ENCODE data around the gene RPF1. TPM values are rescaled to one million over a fixed set of nuclear protein-coding genes. Genes with fewer than 3 reads are reported as not detected.

Gene RPF1
- total RNA-seq, 1 experiment from 2014 or later, result 68.2 TPM

GRCh38 chr1:84510165-84510564 lies 31.1 kb downstream of the RPF1 start:
- no peak for DNase-seq (ENCODE audit: low read depth, low spot score)
- in situ Hi-C loops (cut with HindIII; ENCODE audit: low pct_unique_long_range_greater_than_20kb, low sequenced_read_pairs), result no loop called here

- DNase-seq (ENCODE audit: low read depth, low spot score), result no peak
- in situ Hi-C loops (cut with HindIII; ENCODE audit: low pct_unique_long_range_greater_than_20kb, low sequenced_read_pairs), result no loop called here
Measured at GRCh38 chr1:84510668-84511067, 31.6 kb downstream of the RPF1 start.

DNA sequence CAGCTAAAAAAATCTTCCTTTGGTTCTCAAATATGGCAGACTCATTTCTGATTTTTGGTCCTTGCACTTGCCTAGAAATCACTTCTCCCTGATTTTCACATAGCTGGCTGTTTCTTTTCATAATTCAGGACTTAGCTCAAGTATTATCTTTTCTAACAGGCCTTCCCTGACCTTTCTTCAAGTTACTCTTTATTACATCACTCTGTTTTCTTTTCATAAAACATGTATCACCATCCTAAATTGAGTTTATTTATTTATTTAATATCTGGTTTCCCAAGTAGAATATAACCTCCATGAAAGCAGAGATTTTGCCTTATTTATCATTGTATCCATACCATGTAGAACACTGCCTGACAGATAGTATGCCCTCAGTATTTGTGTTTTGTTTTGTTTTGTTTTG lies 45.5 kb downstream of the RPF1 start:
- in situ Hi-C loops (cut with HindIII; ENCODE audit: low pct_unique_long_range_greater_than_20kb, low sequenced_read_pairs), result no loop called here
- DNase-seq (ENCODE audit: low read depth, low spot score), result no peak

- in situ Hi-C loops (cut with HindIII; ENCODE audit: low pct_unique_long_range_greater_than_20kb, low sequenced_read_pairs), result no loop called here
Measured at GRCh38 chr1:84525779-84526178, 46.7 kb downstream of the RPF1 start.

GRCh38 chr1:84538599-84538998 lies 59.5 kb downstream of the RPF1 start:
- no peak for DNase-seq (ENCODE audit: low read depth, low spot score)
- in situ Hi-C loops (cut with HindIII; ENCODE audit: low pct_unique_long_range_greater_than_20kb, low sequenced_read_pairs), result no loop called here

More at GRCh38 chr1:84525779-84526178, 46.7 kb downstream of the RPF1 start:
- no peak for DNase-seq (ENCODE audit: low read depth, low spot score)

DNA sequence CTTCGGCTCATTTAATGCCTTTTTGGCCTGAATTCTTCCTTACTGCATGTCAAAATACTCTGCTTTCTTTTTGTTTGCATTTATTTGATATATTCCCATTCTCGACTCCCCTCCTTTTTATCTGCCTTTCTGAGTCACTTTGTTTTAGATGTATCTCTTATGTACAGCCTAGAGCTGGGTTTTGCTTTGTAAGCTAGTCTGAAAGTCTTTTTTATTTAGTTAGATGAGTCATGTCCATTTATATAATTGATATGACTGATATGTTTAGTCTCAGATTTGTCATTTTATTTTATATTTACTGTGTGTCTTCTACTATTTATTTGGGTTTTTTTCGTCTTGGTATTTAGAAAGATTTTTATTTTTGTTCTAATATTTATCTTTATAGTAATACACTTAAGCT lies 60.9 kb downstream of the RPF1 start:
- in situ Hi-C loops (cut with HindIII; ENCODE audit: low pct_unique_long_range_greater_than_20kb, low sequenced_read_pairs), result no loop called here
- DNase-seq (ENCODE audit: low read depth, low spot score), result no peak

DNA sequence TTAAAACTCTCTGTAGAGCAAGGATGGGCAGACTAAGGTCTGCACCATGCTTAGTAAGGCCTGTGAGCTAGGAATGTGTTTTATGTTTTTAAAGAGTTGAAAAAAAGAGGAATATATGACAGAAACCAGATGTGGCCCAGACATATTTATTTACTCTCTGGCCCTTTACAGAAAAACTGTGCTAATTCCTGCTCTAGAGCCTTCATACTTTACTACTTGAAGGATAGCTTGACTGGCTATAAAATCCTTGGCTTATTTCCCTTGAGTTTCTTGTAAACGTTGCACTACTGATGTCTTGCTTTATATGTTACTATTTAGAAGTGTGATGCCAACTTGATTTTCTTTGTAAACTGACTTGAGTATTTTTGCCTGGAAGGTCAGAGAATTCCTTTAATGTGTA lies 61.7 kb downstream of the RPF1 start:
- no peak for DNase-seq (ENCODE audit: low read depth, low spot score)
- in situ Hi-C loops (cut with HindIII; ENCODE audit: low pct_unique_long_range_greater_than_20kb, low sequenced_read_pairs), result no loop called here

DNA sequence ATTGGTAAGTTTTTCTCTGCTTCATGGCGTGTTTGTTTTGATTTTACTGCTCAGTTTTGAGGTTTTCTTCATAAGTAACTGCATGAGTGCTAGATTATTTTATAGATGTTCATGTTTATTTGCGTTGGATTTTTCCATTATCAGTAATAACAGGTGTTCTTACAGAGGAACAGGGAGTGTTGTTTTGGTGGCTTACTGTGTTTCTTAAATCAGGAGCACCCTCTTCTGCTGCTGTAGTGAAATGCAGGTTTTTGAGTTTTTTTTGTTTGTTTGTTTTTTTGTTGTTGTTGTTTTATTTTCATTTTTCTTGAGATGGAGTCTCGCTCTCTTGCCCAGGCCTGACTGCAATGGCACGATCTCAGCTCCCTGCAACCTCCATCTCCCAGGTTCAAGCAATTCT lies 62.6 kb downstream of the RPF1 start:
- DNase-seq (ENCODE audit: low read depth, low spot score), result peak; percentile 18
- in situ Hi-C loops (cut with HindIII; ENCODE audit: low pct_unique_long_range_greater_than_20kb, low sequenced_read_pairs), result no loop called here

Other genes with a start within 250 kb of the RPF1 start
- 3.4 and 5.9 TPM in 2 replicates for gene SAMD13, start 177.6 kb upstream of the RPF1 start, total RNA-seq (2014; rRNA removed; shearing (Covaris generic))
- gene DNASE2B, start 80.8 kb upstream of the RPF1 start, total RNA-seq (2014; rRNA removed; shearing (Covaris generic)), result 0.18 TPM in 1 of 2 replicates, not detected in the other
- gene SPATA1, start 27.1 kb downstream of the RPF1 start, total RNA-seq (2014; rRNA removed; shearing (Covaris generic)), result 0.93 TPM in 1 of 2 replicates, not detected in the other
- gene GNG5, start 27.3 kb downstream of the RPF1 start, total RNA-seq (2014; rRNA removed; shearing (Covaris generic)), result 32.9 and 39.7 TPM in 2 replicates
- 12.2 and 13.6 TPM in 2 replicates for gene CTBS, start 95.2 kb downstream of the RPF1 start, total RNA-seq (2014; rRNA removed; shearing (Covaris generic))
- gene SSX2IP, start 211.2 kb downstream of the RPF1 start, total RNA-seq (2014; rRNA removed; shearing (Covaris generic)), result 12.8 and 14.0 TPM in 2 replicates